Fibroblast of the aortic adventitia (primary cell): ENCODE measurements around the gene TNFRSF21. TPM values are rescaled to one million over a fixed set of nuclear protein-coding genes. Genes with fewer than 3 reads are reported as not detected.

ENCODE experiments used
- DNase-seq: peaks from one replicate; pipeline ENCODE4 v3.0.0-alpha.2; 2010; ENCODE audit warnings: low read depth
- H3K4me3 ChIP-seq: 2 replicates; pipeline ENCODE4 v1.5.1; 2011; ENCODE audit warnings: low read depth, mild to moderate bottlenecking, control low read depth, low read length, moderate library complexity
- total RNA-seq: library from RNA; depleted of rRNA; stranded (reverse); fragments of >200 nt; gene quantifications from 2 replicates; pipeline ENCODE4 v1.2.3, GENCODE V29; 2012; ENCODE audit warnings: low replicate concordance
- TF ChIP-seq, protein P1 (sequence below): IDR thresholded peaks from 2 replicates; pipeline ENCODE4 v1.5.1; 2011; ENCODE audit warnings: mild to moderate bottlenecking, low read length, control low read depth, inconsistent platforms; ENCODE audit not compliant: insufficient read depth

The TNFRSF21 gene
- total RNA-seq, 1 donor, result 17.7 TPM

DNA sequence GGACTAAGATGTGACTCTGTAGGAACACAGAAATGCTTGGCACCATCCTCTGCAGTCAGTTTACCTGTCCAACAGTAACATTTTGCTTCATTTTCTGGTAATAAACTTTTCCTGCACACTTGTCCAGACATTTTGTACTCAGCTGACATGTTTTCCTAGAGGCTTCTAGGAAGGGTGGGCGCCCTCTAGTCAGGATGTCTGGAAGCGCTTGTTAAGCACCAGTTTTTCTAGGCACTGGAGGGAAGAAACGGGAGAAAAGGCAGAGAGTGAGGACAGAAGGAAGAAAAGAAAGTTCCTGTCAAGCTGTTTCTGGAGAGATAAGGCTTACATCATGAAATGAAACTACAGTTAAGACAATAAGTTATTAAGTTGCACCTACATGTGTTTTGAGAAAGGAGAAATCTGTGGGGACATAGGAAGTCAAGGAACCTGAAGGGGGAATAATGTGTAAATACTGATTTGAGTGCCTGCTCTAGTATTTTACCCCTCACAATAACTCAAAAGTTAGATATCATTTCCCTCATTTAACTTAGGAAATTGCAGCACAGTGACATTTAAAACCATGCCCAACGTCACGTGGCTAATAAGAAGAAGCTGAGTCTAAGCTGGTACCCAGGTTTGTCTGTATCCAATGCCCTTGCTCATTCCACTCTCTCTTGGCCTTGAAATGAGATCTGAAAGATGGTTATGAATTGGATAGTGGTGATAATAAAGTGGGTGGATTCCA lies 42.7 kb upstream of the TNFRSF21 start:
- H3K4me3 ChIP-seq, result no peak overlapping the region
- TF ChIP-seq, protein P1, sequence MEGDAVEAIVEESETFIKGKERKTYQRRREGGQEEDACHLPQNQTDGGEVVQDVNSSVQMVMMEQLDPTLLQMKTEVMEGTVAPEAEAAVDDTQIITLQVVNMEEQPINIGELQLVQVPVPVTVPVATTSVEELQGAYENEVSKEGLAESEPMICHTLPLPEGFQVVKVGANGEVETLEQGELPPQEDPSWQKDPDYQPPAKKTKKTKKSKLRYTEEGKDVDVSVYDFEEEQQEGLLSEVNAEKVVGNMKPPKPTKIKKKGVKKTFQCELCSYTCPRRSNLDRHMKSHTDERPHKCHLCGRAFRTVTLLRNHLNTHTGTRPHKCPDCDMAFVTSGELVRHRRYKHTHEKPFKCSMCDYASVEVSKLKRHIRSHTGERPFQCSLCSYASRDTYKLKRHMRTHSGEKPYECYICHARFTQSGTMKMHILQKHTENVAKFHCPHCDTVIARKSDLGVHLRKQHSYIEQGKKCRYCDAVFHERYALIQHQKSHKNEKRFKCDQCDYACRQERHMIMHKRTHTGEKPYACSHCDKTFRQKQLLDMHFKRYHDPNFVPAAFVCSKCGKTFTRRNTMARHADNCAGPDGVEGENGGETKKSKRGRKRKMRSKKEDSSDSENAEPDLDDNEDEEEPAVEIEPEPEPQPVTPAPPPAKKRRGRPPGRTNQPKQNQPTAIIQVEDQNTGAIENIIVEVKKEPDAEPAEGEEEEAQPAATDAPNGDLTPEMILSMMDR, result peak; percentile 20
- DNase-seq, result no peak

DNA sequence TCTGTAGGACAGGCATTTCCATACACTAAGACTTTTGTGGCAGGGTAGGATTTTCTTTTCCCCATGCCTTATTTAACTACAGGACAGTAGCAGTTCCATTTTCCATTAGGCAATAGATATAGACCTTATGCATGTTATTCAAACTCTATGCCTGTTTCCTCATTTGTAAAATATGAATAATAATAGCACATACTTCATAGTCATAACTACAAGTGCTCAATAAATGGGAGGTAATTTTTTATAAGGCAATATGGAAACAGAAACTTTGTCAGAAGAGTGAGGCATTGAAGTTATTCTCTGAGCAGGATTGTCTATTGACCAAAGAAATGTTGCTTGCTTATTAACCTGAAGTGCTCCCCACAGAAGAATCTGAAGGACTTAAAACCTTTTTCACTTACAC lies 41.9 kb upstream of the TNFRSF21 start:
- TF ChIP-seq, protein P1, result no peak
- no peak overlapping the region for H3K4me3 ChIP-seq
- no peak for DNase-seq

DNA sequence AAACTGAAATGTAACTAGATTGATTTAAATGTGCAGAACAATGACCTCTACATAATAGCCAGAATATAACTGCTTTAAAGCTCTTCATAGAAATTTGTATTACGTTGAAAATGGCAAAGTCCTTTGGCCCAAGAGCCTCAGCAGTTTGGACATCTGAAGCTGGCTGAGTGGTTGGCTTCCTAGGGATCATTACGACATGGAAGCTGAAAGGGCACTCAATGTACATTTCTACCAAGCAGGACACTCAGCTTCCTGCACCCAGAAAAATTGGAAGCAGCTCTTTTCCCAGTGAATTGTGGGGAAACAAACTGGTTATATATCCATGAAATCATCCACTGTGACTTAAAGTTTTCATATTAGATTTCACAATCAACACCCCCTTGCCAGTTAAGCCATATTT lies 40.2 kb upstream of the TNFRSF21 start:
- TF ChIP-seq, protein P1, result no peak
- DNase-seq, result no peak
- H3K4me3 ChIP-seq, result no peak overlapping the region

DNA sequence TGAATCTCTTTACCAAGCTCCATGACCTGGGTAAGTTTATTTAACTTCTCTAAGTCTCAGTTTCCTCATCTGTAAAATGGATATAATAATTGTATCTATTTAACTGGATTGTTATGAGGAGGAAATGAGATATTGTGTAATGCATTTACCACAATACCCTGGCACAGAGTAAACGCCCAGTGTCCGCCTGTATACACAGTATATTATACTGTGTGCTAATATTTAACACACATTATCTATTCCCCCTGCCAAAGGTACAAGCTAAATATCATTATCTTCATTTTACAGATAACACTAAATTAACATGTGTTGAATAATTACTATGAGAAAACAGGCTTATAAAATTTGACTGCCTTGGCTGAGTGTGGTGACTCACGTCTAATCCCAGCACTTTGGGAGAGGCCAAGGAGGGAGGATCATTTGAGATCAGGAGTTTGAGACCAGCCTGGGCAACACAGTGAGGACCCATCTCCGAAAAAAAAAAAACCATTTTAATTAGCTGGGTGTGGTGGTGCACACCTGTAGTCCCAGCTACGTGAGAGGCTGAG lies 38.7 kb upstream of the TNFRSF21 start:
- H3K4me3 ChIP-seq, result no peak overlapping the region
- DNase-seq, result no peak
- TF ChIP-seq, protein P1, result no peak

DNA sequence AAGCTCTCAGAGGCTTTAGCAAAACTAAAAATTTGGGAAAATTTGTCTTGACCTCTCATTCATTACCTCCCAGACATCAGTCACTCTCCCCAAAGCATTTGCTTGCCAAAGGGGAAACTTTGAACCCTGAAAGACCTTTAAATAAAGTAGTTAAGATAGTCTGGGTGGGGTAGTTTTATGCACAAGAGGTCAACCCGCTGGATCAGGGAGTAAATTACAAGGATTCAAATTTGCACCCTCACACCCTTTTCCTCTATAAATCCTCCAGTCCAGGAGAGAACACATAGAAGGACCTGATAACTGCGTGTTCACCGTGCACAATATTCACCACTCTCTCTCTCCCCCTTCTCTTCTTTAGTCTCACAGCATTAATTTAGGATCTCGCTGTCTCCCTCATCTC lies 36.1 kb upstream of the TNFRSF21 start:
- DNase-seq, result no peak
- H3K4me3 ChIP-seq, result no peak overlapping the region
- TF ChIP-seq, protein P1, result no peak

DNA sequence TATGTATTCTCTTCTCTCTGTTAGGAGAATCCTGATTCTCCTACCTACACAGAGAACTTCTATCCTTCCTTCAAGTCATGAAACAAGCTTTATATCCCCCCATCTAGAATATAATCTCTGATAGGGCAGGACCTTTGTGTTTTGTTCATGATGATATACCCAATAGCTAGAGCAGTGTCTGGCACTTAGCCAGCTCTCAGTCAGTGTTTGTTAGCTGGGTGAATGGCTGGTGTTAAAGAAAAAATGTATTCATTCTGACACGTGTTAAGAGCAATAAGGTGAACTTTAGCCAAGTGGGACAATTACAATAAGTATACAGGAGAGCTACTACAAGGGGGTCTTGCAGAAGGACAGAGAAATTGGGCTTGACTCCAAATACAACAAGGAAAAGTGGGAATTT lies 34.3 kb upstream of the TNFRSF21 start:
- H3K4me3 ChIP-seq, result no peak overlapping the region
- TF ChIP-seq, protein P1, result no peak
- DNase-seq, result no peak
